ENCODE data around the gene NTRK3. TPM values are rescaled to one million over a fixed set of nuclear protein-coding genes. Genes with fewer than 3 reads are reported as not detected.

Gene NTRK3
- polyA plus RNA-seq, 1 donor from 2014 or later = 42.7 TPM

DNA sequence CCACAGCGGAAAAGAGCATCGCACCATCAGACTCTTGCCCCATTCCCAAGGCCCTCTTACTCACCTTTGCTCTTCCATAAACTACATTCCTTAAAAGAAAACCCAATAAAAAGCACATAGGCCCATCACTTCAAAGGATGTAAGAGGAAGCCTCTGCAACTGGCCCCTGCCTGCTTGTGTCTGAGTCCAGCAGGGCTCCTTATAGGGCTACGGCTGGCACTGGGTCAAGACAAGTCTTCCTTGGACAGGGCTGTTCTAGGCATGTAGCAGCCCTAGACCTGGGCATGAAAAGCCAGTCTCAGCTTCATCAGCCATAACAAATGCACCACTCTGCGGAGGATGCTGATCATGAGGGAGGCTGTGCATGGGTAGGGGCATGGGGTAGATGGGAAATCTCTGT is 218.3 kb downstream of the NTRK3 start:
- Histone ChIP-seq H3K36me3 (ENCODE audit: insufficient read depth, low read length) (peaks cover 3% of the 10 kb centered on the region), H3K9me2 (ENCODE audit: insufficient read depth, low read length) (no peaks in the 10 kb centered on the region), H4K20me1 (ENCODE audit: insufficient read depth) (no peaks in the 10 kb centered on the region), H3K4me2 (ENCODE audit: low read length) (no peak overlapping the region), H3F3A (ENCODE audit: insufficient read depth, low read length, poor library complexity, severe bottlenecking) (no peaks in the 10 kb centered on the region), H3K4me3 (ENCODE audit: low read length) (no peak overlapping the region), H2AFZ (ENCODE audit: low read depth, low read length) (no peak overlapping the region), H3K9me3 (ENCODE audit: low read length) (no peaks in the 10 kb centered on the region), H3K27ac (ENCODE audit: low read length) (no peak overlapping the region), H3K9ac (ENCODE audit: low read length) (no peak overlapping the region), H3K27me3 (ENCODE audit: insufficient read depth, low read depth, low read length) (no peaks in the 10 kb centered on the region), H3K79me2 (replicated peaks; ENCODE audit: insufficient read depth, low read length) (no peaks in the 10 kb centered on the region)
- TF ChIP-seq MXI1 (conservative IDR thresholded peaks at IDR 0.05; ENCODE audit: poor library complexity, severe bottlenecking) (no peak), EP300 (conservative IDR thresholded peaks at IDR 0.05; ENCODE audit: poor library complexity, severe bottlenecking) (no peak), CTCF (IDR thresholded peaks at IDR 0.05; ENCODE audit: poor library complexity, severe bottlenecking) (no peak), SMC3 (conservative IDR thresholded peaks at IDR 0.05; ENCODE audit: poor library complexity) (no peak), REST (IDR thresholded peaks at IDR 0.05; ENCODE audit: borderline replicate concordance) (no peak), TAF1 (IDR thresholded peaks at IDR 0.05; ENCODE audit: low read depth) (no peak), POLR2AphosphoS5 (IDR thresholded peaks at IDR 0.05) (no peak), RAD21 (conservative IDR thresholded peaks at IDR 0.05) (no peak), EZH2 (IDR thresholded peaks at IDR 0.05; ENCODE audit: borderline replicate concordance, insufficient read depth, low read length, poor library complexity, severe bottlenecking) (no peak)

- H3K9me2 ChIP-seq (ENCODE audit: insufficient read depth, low read length) = no peaks in the 10 kb centered on the region
Observed at GRCh38 chr15:88036154-88036839, 220.2 kb downstream of the NTRK3 start.

More at GRCh38 chr15:88036154-88036839, 220.2 kb downstream of the NTRK3 start:
- Histone ChIP-seq H3K4me2 (ENCODE audit: low read length) (no peak overlapping the region), H3K9ac (ENCODE audit: low read length) (no peak overlapping the region), H3F3A (ENCODE audit: insufficient read depth, low read length, poor library complexity, severe bottlenecking) (no peaks in the 10 kb centered on the region), H3K27ac (ENCODE audit: low read length) (no peak overlapping the region), H2AFZ (ENCODE audit: low read depth, low read length) (no peak overlapping the region), H3K36me3 (ENCODE audit: insufficient read depth, low read length) (peaks cover 3% of the 10 kb centered on the region), H3K4me3 (ENCODE audit: low read length) (no peak overlapping the region), H3K9me3 (ENCODE audit: low read length) (no peaks in the 10 kb centered on the region), H3K79me2 (replicated peaks; ENCODE audit: insufficient read depth, low read length) (no peaks in the 10 kb centered on the region), H4K20me1 (ENCODE audit: insufficient read depth) (no peaks in the 10 kb centered on the region), H3K27me3 (ENCODE audit: insufficient read depth, low read depth, low read length) (no peaks in the 10 kb centered on the region)
- no peak for TF ChIP-seq REST (IDR thresholded peaks at IDR 0.05; ENCODE audit: borderline replicate concordance)
- TF ChIP-seq MXI1 (conservative IDR thresholded peaks at IDR 0.05; ENCODE audit: poor library complexity, severe bottlenecking) = no peak
- no peak for TF ChIP-seq EP300 (conservative IDR thresholded peaks at IDR 0.05; ENCODE audit: poor library complexity, severe bottlenecking)
- no peak for TF ChIP-seq RAD21 (conservative IDR thresholded peaks at IDR 0.05)
- TF ChIP-seq POLR2AphosphoS5 (IDR thresholded peaks at IDR 0.05) = no peak
- TF ChIP-seq SMC3 (conservative IDR thresholded peaks at IDR 0.05; ENCODE audit: poor library complexity) = no peak
- TF ChIP-seq TAF1 (IDR thresholded peaks at IDR 0.05; ENCODE audit: low read depth) = no peak
- no peak for TF ChIP-seq CTCF (IDR thresholded peaks at IDR 0.05; ENCODE audit: poor library complexity, severe bottlenecking)
- TF ChIP-seq EZH2 (IDR thresholded peaks at IDR 0.05; ENCODE audit: borderline replicate concordance, insufficient read depth, low read length, poor library complexity, severe bottlenecking) = no peak

Measured in neural cell (in vitro differentiated cells).